Calu3 (cell line): ENCODE results near the gene RPL26. TPM values are rescaled to one million over a fixed set of nuclear protein-coding genes. Genes with fewer than 3 reads are reported as not detected.

ENCODE experiments used
- BruUV-seq: library from RNA; stranded (reverse); fragments of 400-500 nt; replicated peaks from 2 replicates; lab custom pipeline; 2021; lab: Mats Ljungman, UMichigan
- CTCF ChIA-PET: fragments of 300-600 bp; sonication (Branson Sonifier 250); formaldehyde crosslinking; loops from one replicate; lab custom pipeline; 2022; ENCODE audit warnings: antibody characterized with exemption; lab: Charles Lee
- DNase-seq: peaks from one replicate; pipeline ENCODE4 v3.0.0; 2022
- H3K27ac Mint-ChIP-seq: one replicate; pipeline ENCODE4 v1.8.0; 2022; ENCODE audit warnings: mixed read lengths; ENCODE audit not compliant: unreplicated experiment
- H3K27me3 Mint-ChIP-seq: one replicate; pipeline ENCODE4 v1.8.0; 2022; ENCODE audit warnings: mixed read lengths; ENCODE audit not compliant: unreplicated experiment
- H3K36me3 Mint-ChIP-seq: one replicate; pipeline ENCODE4 v1.8.0; 2022; ENCODE audit warnings: mild to moderate bottlenecking, moderate library complexity, mixed read lengths; ENCODE audit not compliant: insufficient read depth, unreplicated experiment
- H3K4me1 Mint-ChIP-seq: one replicate; pipeline ENCODE4 v1.8.0; 2022; ENCODE audit warnings: mild to moderate bottlenecking, low read depth, mixed read lengths; ENCODE audit not compliant: unreplicated experiment
- H3K4me3 Mint-ChIP-seq: one replicate; pipeline ENCODE4 v1.8.0; 2022; ENCODE audit warnings: mild to moderate bottlenecking, low read depth, moderate library complexity, mixed read lengths; ENCODE audit not compliant: unreplicated experiment
- H3K9me3 Mint-ChIP-seq: one replicate; pipeline ENCODE4 v1.8.0; 2022; ENCODE audit warnings: low read depth, mixed read lengths; ENCODE audit not compliant: unreplicated experiment
- intact Hi-C: fragments of 100-400 bp; cut with micrococcal nuclease; formaldehyde crosslinking; loops from one replicate; pipeline ENCODE4 v1.10.0; 2022; ENCODE audit not compliant: unreplicated experiment
- total RNA-seq: library from RNA; stranded (reverse); gene quantifications from 2 replicates; pipeline ENCODE4 v1.2.3, GENCODE V29; 2022
- TF ChIP-seq, protein P1 (sequence below): fragments of 200-600 bp; IDR thresholded peaks from one replicate; pipeline ENCODE4 v1.8.0; 2022; ENCODE audit warnings: antibody characterized with exemption; ENCODE audit not compliant: unreplicated experiment

RPL26 gene
- total RNA-seq, 1 experiment from 2014 or later, result 842 TPM

DNA sequence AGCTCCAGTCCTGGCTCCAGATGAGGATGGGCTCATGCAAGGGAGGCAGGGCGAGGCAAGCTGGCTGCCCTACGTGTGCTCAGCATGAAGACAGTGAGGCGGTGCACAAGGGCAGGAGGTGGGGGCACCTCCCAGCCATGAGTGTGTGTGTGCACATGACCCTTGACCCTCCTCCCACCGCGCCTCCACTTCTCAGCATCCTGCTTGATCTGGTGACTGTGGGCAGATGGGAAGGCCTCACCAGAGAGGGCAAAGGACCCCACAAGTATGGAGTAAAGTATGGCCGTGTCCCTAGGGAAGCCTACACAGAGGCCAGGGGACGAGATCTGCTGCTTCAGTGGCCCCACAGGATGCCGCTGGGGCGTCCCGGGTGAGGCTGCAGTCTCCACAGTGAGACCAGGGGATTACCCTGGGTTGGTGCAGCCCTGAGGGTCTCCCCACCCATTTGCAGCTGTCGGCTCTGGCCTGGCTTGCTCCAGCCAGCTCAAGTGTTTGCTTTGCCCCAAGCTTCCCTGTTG, 22.6 kb upstream of the RPL26 start:
- Mint-ChIP-seq H3K4me1 (peaks cover 8% of the 10 kb centered on the region), H3K4me3 (no peak overlapping the region), H3K9me3 (no peaks in the 10 kb centered on the region), H3K27ac (no peak overlapping the region), H3K36me3 (peaks cover 5% of the 10 kb centered on the region), H3K27me3 (peaks cover 14% of the 10 kb centered on the region)
- CTCF ChIA-PET, result no interaction called here
- intact Hi-C loops, result no loop called here
- no peak for DNase-seq
- TF ChIP-seq, protein P1, sequence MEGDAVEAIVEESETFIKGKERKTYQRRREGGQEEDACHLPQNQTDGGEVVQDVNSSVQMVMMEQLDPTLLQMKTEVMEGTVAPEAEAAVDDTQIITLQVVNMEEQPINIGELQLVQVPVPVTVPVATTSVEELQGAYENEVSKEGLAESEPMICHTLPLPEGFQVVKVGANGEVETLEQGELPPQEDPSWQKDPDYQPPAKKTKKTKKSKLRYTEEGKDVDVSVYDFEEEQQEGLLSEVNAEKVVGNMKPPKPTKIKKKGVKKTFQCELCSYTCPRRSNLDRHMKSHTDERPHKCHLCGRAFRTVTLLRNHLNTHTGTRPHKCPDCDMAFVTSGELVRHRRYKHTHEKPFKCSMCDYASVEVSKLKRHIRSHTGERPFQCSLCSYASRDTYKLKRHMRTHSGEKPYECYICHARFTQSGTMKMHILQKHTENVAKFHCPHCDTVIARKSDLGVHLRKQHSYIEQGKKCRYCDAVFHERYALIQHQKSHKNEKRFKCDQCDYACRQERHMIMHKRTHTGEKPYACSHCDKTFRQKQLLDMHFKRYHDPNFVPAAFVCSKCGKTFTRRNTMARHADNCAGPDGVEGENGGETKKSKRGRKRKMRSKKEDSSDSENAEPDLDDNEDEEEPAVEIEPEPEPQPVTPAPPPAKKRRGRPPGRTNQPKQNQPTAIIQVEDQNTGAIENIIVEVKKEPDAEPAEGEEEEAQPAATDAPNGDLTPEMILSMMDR, result no peak
- BruUV-seq, result no TSS peak

DNA sequence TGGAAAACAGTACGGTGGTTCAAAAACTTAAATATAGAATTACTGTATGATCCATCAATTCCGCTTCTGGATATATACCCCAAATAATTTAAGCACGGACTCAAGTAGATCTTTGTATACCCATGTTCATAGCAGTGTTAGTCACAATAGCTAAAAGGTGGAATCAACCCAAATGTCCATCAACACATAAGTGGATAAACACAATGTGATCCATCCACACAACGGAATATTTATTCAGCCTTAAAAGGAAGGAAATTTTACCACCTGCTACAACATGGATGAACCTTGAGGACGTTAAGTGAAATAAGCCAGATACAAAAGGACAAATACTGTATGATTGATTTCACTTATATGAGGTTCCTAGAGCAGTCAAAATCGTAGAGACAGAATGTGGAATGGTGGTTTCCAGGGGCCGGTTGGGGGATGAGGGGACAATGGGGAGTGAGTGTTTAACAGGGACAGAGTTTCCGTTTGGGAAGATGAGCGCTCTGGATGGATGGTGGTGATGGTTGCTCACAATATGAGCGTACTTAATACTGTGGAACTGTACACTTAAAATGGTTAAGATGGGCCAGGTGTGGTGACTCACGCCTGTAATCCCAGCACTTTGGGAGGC, 20.0 kb upstream of the RPL26 start:
- CTCF ChIA-PET, result no interaction called here
- H3K27me3 Mint-ChIP-seq, result peaks cover 17% of the 10 kb centered on the region
- H3K4me3 Mint-ChIP-seq, result no peak overlapping the region
- H3K36me3 Mint-ChIP-seq, result no peaks in the 10 kb centered on the region
- BruUV-seq, result no TSS peak
- H3K27ac Mint-ChIP-seq, result no peak overlapping the region
- no peak for DNase-seq
- no peaks in the 10 kb centered on the region for H3K9me3 Mint-ChIP-seq
- intact Hi-C loops, result no loop called here
- TF ChIP-seq, protein P1, result no peak
- peaks cover 2% of the 10 kb centered on the region for H3K4me1 Mint-ChIP-seq

DNA sequence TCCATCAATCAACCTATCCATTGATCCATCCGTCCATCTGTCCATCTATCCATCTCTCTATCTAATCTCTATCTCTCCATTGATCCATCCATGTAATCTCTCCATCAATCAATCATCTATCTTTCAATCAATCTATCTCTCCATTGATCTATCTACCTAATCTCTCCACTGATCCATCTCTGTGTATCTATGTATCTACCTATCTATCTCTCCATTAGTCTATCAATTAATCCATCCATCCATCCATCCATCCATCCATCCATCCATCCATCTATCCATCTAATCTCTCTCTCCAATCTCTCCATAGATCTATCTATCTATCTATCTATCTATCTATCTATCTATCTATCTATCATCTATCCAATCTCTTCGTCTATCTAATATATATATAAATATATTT, 18.1 kb upstream of the RPL26 start:
- Mint-ChIP-seq H3K36me3 (no peaks in the 10 kb centered on the region), H3K9me3 (no peaks in the 10 kb centered on the region), H3K27ac (no peak overlapping the region), H3K4me3 (no peak overlapping the region), H3K27me3 (peaks cover 23% of the 10 kb centered on the region), H3K4me1 (peaks cover 11% of the 10 kb centered on the region)
- CTCF ChIA-PET, result no interaction called here
- TF ChIP-seq, protein P1, result no peak
- DNase-seq, result no peak
- no TSS peak for BruUV-seq
- intact Hi-C loops, result no loop called here

DNA sequence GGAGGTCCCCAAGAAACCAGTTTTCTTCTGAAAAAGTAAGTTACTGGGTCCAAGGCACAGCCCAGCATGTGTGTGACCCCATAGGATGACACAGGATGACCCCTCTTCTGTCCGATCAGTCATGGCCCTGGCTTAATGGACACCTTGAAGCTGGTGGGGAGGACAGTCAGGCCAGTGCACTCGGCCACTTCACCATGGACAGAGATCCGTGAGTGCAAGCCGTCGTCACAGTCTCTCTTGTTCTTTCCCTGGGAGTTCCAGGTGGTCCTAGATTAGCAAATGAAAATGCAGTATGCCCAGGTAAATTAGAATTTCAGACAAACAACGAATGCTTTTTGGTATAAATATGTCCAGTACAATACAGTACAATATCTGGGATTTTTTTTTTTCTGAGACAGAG, 16.0 kb upstream of the RPL26 start:
- BruUV-seq, result no TSS peak

More for the DNA sequence above, 16.0 kb upstream of the RPL26 start:
- Mint-ChIP-seq H3K4me1 (peaks cover 11% of the 10 kb centered on the region), H3K27ac (no peak overlapping the region), H3K36me3 (no peaks in the 10 kb centered on the region), H3K9me3 (no peaks in the 10 kb centered on the region), H3K27me3 (peaks cover 33% of the 10 kb centered on the region), H3K4me3 (no peak overlapping the region)
- TF ChIP-seq, protein P1, result no peak
- intact Hi-C loops, result no loop called here
- DNase-seq, result no peak
- CTCF ChIA-PET, result no interaction called here
